GM12865 (cell line): ENCODE measurements around the gene LMCD1.

Source experiments
- DNase-seq: peaks from one replicate; pipeline ENCODE4 v3.0.0; 2010; ENCODE audit warnings: low read depth
- H3K4me3 ChIP-seq: 2 replicates; pipeline ENCODE4 v1.5.1; 2011; ENCODE audit warnings: mild to moderate bottlenecking, low read depth, low read length, control low read depth
- TF ChIP-seq, protein P1 (sequence below): IDR thresholded peaks from 2 replicates; pipeline ENCODE4 v1.5.1; 2011; ENCODE audit warnings: low read length, control low read depth, low read depth, inconsistent platforms; ENCODE audit not compliant: insufficient read depth; ENCODE audit errors: missing control alignments

Gene LMCD1

DNA sequence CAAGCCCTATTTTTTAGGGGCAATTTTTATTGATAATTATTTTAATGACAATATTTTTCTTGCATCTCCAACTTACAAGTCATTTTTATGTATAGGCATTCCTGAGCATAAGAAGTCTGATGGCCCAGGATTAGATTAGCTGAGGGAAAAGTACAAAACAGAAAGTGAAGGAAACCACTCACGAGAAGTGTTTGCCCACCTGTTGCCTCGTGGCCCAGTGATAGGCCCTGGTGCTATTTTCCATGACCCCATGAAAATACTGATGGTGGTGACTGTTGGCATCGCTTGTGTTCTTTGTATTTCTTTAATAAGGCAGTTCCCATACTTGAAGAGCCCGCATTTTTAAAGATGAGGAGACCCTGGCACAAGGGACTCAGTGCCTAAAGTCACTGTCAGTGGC is 7.9 kb upstream of the LMCD1 start:
- DNase-seq = no peak
- H3K4me3 ChIP-seq = no peak overlapping the region
- TF ChIP-seq, protein P1, sequence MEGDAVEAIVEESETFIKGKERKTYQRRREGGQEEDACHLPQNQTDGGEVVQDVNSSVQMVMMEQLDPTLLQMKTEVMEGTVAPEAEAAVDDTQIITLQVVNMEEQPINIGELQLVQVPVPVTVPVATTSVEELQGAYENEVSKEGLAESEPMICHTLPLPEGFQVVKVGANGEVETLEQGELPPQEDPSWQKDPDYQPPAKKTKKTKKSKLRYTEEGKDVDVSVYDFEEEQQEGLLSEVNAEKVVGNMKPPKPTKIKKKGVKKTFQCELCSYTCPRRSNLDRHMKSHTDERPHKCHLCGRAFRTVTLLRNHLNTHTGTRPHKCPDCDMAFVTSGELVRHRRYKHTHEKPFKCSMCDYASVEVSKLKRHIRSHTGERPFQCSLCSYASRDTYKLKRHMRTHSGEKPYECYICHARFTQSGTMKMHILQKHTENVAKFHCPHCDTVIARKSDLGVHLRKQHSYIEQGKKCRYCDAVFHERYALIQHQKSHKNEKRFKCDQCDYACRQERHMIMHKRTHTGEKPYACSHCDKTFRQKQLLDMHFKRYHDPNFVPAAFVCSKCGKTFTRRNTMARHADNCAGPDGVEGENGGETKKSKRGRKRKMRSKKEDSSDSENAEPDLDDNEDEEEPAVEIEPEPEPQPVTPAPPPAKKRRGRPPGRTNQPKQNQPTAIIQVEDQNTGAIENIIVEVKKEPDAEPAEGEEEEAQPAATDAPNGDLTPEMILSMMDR = no peak

DNA sequence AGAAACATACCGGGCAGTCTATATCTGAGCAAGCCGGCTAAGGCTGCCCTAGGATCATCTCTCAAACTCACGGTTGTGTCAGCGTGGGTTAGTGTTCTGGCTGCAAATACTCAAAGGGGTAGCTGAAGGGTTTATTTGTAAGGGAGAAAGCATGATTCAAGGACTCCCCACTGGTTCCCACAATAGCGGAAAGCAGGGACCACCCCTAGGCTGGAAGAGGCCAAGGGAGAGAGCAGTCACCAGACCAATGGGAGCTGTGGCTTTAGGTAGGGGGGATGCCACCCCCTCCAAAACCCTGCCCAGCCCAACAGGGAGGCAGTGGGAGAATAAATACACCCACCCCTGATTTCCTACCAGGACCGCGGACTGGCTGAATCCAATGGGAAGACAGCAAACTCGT is 7.3 kb upstream of the LMCD1 start:
- no peak overlapping the region for H3K4me3 ChIP-seq
- DNase-seq = no peak
- TF ChIP-seq, protein P1 = no peak

DNA sequence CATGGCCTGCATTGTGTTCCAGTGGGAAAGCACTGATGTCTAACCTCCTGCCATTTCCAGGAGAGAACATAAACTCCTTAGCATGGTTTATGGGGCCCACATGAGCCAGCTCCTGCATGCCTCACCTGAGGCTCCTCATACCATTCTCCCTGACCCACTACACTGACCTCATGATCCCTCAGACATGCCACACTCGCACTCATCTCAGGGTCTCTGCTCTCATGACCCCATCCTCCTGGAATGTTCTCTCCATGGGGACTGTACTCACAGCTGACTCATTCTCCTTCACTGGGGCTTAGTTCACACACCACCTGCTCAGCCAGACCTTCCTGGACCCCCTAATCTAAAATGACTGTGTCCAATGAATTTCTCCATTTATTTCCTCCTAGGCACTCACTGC is 4.0 kb upstream of the LMCD1 start:
- TF ChIP-seq, protein P1 = no peak
- no peak for DNase-seq
- H3K4me3 ChIP-seq = no peak overlapping the region

DNA sequence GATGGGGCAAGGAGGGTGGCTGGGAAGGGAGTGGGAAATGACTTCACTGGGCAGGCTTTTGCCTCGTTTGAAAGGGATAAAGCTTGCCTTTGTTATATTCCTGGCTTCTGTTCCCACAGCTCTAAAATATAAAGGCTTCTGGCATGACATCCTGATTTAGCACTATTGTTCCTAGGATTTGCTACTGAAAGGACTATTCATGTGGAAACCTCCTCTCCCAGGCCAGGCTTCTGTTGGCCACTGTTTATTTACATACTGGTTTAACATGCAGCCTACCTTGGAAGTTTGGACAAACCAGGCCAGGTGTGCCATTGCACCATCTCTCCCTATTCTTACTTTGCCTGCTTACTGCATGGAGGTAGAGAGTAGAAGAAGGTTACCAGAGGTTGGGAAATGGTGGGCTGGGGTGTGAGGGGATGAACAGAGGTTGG is 2.4 kb upstream of the LMCD1 start:
- DNase-seq = no peak
- TF ChIP-seq, protein P1 = no peak
- H3K4me3 ChIP-seq = no peak overlapping the region

DNA sequence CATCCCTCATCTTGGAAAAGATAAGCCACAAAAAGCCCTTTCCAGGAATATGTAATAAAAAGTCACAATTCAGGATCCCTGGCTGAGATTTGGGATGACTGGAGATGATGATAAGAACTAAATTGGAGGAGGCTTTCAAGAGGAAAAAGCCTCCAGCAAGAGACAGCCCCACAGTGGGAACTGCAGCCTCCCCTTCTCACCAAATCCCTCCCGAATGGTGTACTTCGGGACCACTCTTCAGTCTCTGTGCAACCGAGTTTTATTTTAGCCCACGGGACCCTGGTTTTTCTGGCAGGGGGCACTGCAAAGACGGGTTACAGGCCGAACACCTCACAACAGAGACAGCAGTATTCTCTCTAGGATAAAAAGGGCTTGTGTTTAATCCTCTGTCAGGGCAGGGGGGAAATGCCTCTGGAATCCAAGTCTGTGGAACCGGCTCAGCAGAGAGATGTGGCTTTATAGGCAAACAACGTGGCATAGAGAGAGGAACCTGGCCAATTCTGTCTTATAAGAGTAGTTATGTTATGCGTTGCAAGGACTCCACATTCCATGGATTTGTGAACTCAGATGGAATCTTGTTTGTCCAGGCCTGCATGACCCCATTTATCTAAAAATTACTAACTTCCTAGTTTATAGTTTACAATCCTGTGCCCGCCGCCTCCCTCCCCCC is 1.2 kb upstream of the LMCD1 start:
- H3K4me3 ChIP-seq = no peak overlapping the region
- TF ChIP-seq, protein P1 = no peak

DNA sequence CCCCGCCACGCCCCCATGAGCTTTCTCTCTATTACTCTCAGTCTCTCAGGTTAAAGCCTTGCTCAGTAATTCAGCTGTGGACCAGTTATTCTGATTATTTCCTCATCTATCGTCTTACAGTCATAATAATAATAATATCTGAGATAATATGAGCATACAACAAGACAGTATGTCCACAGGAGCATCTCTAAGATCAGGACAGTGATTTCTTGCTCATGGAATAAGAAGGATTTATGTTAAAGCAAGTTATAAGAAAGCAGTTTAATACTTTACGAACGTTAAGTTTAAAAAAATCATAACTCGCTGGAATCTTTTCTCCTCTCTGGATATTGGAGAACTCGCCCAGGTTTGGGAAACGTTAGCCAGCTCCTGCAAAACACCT is 643 bp upstream of the LMCD1 start:
- no peak for DNase-seq
- TF ChIP-seq, protein P1 = no peak
- H3K4me3 ChIP-seq = peak overlapping the region; percentile 59

More for the DNA sequence above, 1.2 kb upstream of the LMCD1 start:
- DNase-seq = no peak

DNA sequence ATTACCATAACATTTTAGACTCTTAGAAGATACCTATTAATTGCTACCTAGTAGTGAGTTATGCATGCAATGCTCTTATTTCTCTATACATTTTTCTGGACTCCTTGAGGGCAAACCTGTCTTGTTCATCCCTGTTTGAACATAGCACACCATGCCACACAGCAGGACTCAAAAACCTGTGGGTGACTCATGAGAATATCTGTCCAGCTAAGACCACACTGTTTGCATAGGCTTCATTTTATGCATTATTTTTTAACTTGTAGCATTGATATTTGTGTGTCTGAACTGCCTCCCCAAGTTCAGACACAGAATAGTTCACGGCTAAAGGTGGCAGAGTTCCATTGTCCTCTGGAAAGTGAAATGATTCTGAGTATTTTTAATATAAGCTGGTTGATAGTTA is 1.8 kb downstream of the LMCD1 start:
- TF ChIP-seq, protein P1 = no peak
- no peak overlapping the region for H3K4me3 ChIP-seq
- no peak for DNase-seq
